Umbilical cord (tissue), 2 donors: ENCODE data around the gene CTBP1. TPM values are rescaled to one million over a fixed set of nuclear protein-coding genes. Genes with fewer than 3 reads are reported as not detected.
A peak's percentile ranks its signal among the peaks of the same experiment; 100 is the strongest.

Experiments
- DNase-seq: peaks from one replicate; pipeline ENCODE4 v3.0.0-alpha.2; 2015; ENCODE audit warnings: low spot score
- total RNA-seq: library from RNA; depleted of rRNA; stranded (reverse); fragments of >200 nt; gene quantifications from one replicate; pipeline ENCODE4 v1.2.3, GENCODE V29; 2014; ENCODE audit warnings: low replicate concordance; ENCODE audit not compliant: insufficient read depth

Gene CTBP1
- total RNA-seq, 1 donor from 2014 or later = 193 TPM

- no peak for DNase-seq
These were observed 71.4 kb downstream of the CTBP1 start for GRCh38 chr4:1177274-1178141.

GRCh38 chr4:1176398-1177273 lies 72.3 kb downstream of the CTBP1 start:
- DNase-seq = no peak

GRCh38 chr4:1175635-1176229 lies 73.2 kb downstream of the CTBP1 start:
- no peak for DNase-seq

- no peak for DNase-seq
These were observed 73.8 kb downstream of the CTBP1 start for GRCh38 chr4:1174941-1175634.

- peak; percentile 93 for DNase-seq
These were observed 75.8 kb downstream of the CTBP1 start for GRCh38 chr4:1172971-1173757.

- peak; percentile 54 for DNase-seq
These were observed 76.6 kb downstream of the CTBP1 start, which contains the start of gene SPON2 for GRCh38 chr4:1172228-1172851. TSS of gene SPON2 (minus strand) at chr4:1172583.

- DNase-seq = no peak
These were observed 77.4 kb downstream of the CTBP1 start for GRCh38 chr4:1171311-1172227.

GRCh38 chr4:1170976-1171310 lies 78.0 kb downstream of the CTBP1 start:
- no peak for DNase-seq

- no peak for DNase-seq
These were observed 78.6 kb downstream of the CTBP1 start for GRCh38 chr4:1170156-1170975.

- DNase-seq = no peak
These were observed 79.2 kb downstream of the CTBP1 start for GRCh38 chr4:1169691-1170096.

- no peak for DNase-seq
These were observed 79.7 kb downstream of the CTBP1 start for GRCh38 chr4:1169171-1169671.

- DNase-seq = no peak
These were observed 80.5 kb downstream of the CTBP1 start for GRCh38 chr4:1168191-1169101.

GRCh38 chr4:1167244-1167949 lies 81.5 kb downstream of the CTBP1 start:
- DNase-seq = peak; percentile 78

GRCh38 chr4:1166509-1167243 lies 82.3 kb downstream of the CTBP1 start:
- DNase-seq = no peak

- DNase-seq = no peak
These were observed 83.9 kb downstream of the CTBP1 start for GRCh38 chr4:1164956-1165545.
